Gastroesophageal sphincter (tissue), 4 donors: ENCODE data around the gene RHBDD3. TPM values are rescaled to one million over a fixed set of nuclear protein-coding genes. Genes with fewer than 3 reads are reported as not detected.

Source experiments
- ATAC-seq: fragments of 150-250 bp; one replicate; pipeline ENCODE4 v1.9.1; 2016; ENCODE audit warnings: mild to moderate bottlenecking, moderate library complexity
- H3K27ac ChIP-seq, 4 donors: fragments of 200-600 bp; sonication (generic) in 3 of 4; 1 replicate in 3 of 4; 2 replicates in 1 of 4; pipeline ENCODE4 v1.5.1; 2016 to 2019
- H3K27me3 ChIP-seq: fragments of 200-600 bp; sonication (generic); one replicate; pipeline ENCODE4 v1.5.1; 2019
- H3K36me3 ChIP-seq, 2 donors: fragments of 200-600 bp; sonication (generic); one replicate each; pipeline ENCODE4 v1.5.1; 2019; ENCODE audit warnings: control low read depth in 1 of 2
- H3K4me1 ChIP-seq, 3 donors: fragments of 200-600 bp; sonication (generic); 1 replicate in 2 of 3; 2 replicates in 1 of 3; pipeline ENCODE4 v1.5.1; 2016 to 2019; ENCODE audit warnings: control low read depth in 2 of 3
- H3K4me3 ChIP-seq, 2 donors: fragments of 200-600 bp; sonication (generic); one replicate each; pipeline ENCODE4 v1.5.1; 2019; ENCODE audit warnings: mild to moderate bottlenecking in 1 of 2, moderate library complexity in 1 of 2
- H3K9me3 ChIP-seq, 3 donors: fragments of 200-600 bp; sonication (generic); one replicate each; pipeline ENCODE4 v1.5.1; 2017 to 2019; ENCODE audit warnings: control low read depth in 2 of 3
- CTCF ChIP-seq, 4 experiments: fragments of 200-600 bp in 2 of 4; fragments of 450-650 bp in 2 of 4; sonication (generic) in 1 of 4; IDR thresholded peaks; one replicate each; pipeline ENCODE4 v1.5.1; 2017 to 2019; ENCODE audit warnings: antibody characterized with exemption in 4 of 4, mild to moderate bottlenecking in 2 of 4, moderate library complexity in 2 of 4
- EP300 ChIP-seq: sonication (generic); formaldehyde crosslinking; IDR thresholded peaks from one replicate; pipeline ENCODE4 v1.6.1; 2017; ENCODE audit warnings: antibody characterized with exemption, mild to moderate bottlenecking
- POLR2A ChIP-seq, 2 donors: fragments of 450-650 bp; IDR thresholded peaks; one replicate each; pipeline ENCODE4 v1.6.1; 2017; ENCODE audit warnings: antibody characterized with exemption in 2 of 2, mild to moderate bottlenecking in 2 of 2, moderate library complexity in 1 of 2
- POLR2AphosphoS5 ChIP-seq: sonication (generic); formaldehyde crosslinking; IDR thresholded peaks from one replicate; pipeline ENCODE4 v1.6.1; 2017; ENCODE audit warnings: antibody characterized with exemption
- WGBS, 2 donors: methylation state at CpG; one replicate each; pipeline ENCODE4 v1.1.5; 2018; ENCODE audit warnings: low coverage in 1 of 2; 5-methylcytosine and 5-hydroxymethylcytosine counted together
- total RNA-seq, 4 donors: library from RNA; depleted of rRNA; stranded (reverse); fragments of >200 nt; gene quantifications; one replicate each; pipeline ENCODE4 v1.1.0, GENCODE V29; 2016

RHBDD3 gene
- total RNA-seq, 4 donors from 2014 or later: 7.2 to 27.7 (median 19.6) TPM

GRCh38 chr22:29215012-29215860 lies 52.5 kb downstream of the RHBDD3 start:
- no peak for TF ChIP-seq EP300
- TF ChIP-seq POLR2A (IDR thresholded peaks at IDR 0.05): no peak
- TF ChIP-seq CTCF (IDR thresholded peaks at IDR 0.05): no peak
- no peak for TF ChIP-seq POLR2AphosphoS5
- Histone ChIP-seq H3K4me1 (peaks cover 0 to 10% (median 0%) of the 10 kb centered on the region in 3 donors), H3K27me3 (no peaks in the 10 kb centered on the region), H3K36me3 (no peaks in the 10 kb centered on the region), H3K27ac (no peak overlapping the region), H3K4me3 (no peak overlapping the region), H3K9me3 (no peaks in the 10 kb centered on the region)
- WGBS, 2 donors: 96 to 100% methylated on average over 3 to 12 of the region's 14 CpGs
- no peak for ATAC-seq

- H3K4me3 ChIP-seq: no peak overlapping the region
- ATAC-seq: no peak
- no peak overlapping the region for H3K27ac ChIP-seq
- peaks cover 0 to 8% (median 0%) of the 10 kb centered on the region in 3 donors for H3K4me1 ChIP-seq
- TF ChIP-seq POLR2A (IDR thresholded peaks at IDR 0.05): no peak
- TF ChIP-seq POLR2AphosphoS5: no peak
- TF ChIP-seq EP300: no peak
- TF ChIP-seq CTCF (IDR thresholded peaks at IDR 0.05): no peak
- no peaks in the 10 kb centered on the region for H3K9me3 ChIP-seq
- no peaks in the 10 kb centered on the region for H3K36me3 ChIP-seq
- H3K27me3 ChIP-seq: no peaks in the 10 kb centered on the region
- WGBS, 2 donors: 98 to 100% methylated on average over 1 to 5 of the region's 6 CpGs
Measured at GRCh38 chr22:29214232-29214631, 53.5 kb downstream of the RHBDD3 start.

- ATAC-seq: no peak
- Histone ChIP-seq H3K9me3 (no peaks in the 10 kb centered on the region), H3K36me3 (no peaks in the 10 kb centered on the region), H3K4me1 (peaks cover 0 to 8% (median 0%) of the 10 kb centered on the region in 3 donors), H3K27ac (no peak overlapping the region), H3K27me3 (peaks cover 2% of the 10 kb centered on the region), H3K4me3 (no peak overlapping the region)
- TF ChIP-seq POLR2AphosphoS5 (no peak), POLR2A (IDR thresholded peaks at IDR 0.05) (no peak), CTCF (IDR thresholded peaks at IDR 0.05) (no peak), EP300 (no peak)
- 60% methylated on average over 2 of the region's 9 CpGs; no CpG with 5 or more reads in 1 of the 2 donors for WGBS, 2 donors
Measured at GRCh38 chr22:29213493-29213892, 54.3 kb downstream of the RHBDD3 start.

DNA sequence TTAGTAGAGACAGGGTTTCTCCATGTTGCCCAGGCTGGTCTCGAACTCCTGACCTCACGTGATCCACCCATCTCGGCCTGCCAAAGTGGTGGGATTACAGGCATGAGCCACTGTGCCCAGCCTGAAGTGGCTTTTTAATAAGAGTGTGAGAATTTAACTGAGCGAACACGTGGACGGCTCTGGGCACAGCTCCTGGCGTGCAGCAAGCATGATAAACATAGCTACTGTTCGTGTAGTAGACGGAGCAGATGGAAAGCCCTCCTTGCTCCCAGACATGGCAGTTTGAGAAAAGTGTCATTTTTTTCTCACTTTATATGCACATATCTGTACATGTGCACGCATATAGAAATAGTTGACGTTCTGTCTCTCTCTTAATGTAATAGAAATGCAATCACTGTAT lies 55.0 kb downstream of the RHBDD3 start:
- Histone ChIP-seq H3K36me3 (no peaks in the 10 kb centered on the region), H3K27me3 (peaks cover 10% of the 10 kb centered on the region), H3K27ac (no peak overlapping the region), H3K4me1 (peaks cover 0 to 8% (median 0%) of the 10 kb centered on the region in 3 donors), H3K9me3 (no peaks in the 10 kb centered on the region), H3K4me3 (no peak overlapping the region)
- 44 to 67% methylated on average over 8 to 9 of the region's 11 CpGs for WGBS, 2 donors
- TF ChIP-seq EP300 (no peak), CTCF (IDR thresholded peaks at IDR 0.05) (no peak), POLR2A (IDR thresholded peaks at IDR 0.05) (no peak), POLR2AphosphoS5 (no peak)
- no peak for ATAC-seq

DNA sequence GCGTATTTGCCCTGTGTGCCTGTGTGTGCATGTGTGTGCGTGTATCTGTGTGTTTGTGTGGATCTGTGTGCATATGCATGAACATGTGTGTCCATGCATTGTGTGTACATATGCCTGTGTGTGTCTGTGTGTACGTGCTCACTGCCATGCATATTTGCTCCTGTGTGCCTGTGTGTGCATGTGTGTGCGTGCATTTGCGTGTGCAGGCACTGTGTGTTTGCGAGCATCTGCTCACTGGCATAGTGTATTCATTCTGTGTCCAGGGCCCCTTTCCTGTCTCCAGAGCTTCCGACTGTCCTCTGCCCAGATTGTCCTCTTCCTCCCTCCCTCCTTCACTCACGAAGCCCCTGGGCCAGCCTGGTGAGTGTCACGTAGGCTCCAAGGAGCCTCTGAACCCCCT lies 56.3 kb downstream of the RHBDD3 start:
- H3K27ac ChIP-seq: no peak overlapping the region
- 92% methylated on average over 6 of the region's 9 CpGs; no CpG with 5 or more reads in 1 of the 2 donors for WGBS, 2 donors
- H3K9me3 ChIP-seq: no peaks in the 10 kb centered on the region
- H3K36me3 ChIP-seq: no peaks in the 10 kb centered on the region
- no peak for TF ChIP-seq POLR2AphosphoS5
- TF ChIP-seq POLR2A (IDR thresholded peaks at IDR 0.05): no peak
- no peak for TF ChIP-seq CTCF (IDR thresholded peaks at IDR 0.05)
- no peak for TF ChIP-seq EP300
- no peak overlapping the region for H3K4me3 ChIP-seq
- H3K4me1 ChIP-seq: peaks cover 0 to 10% (median 0%) of the 10 kb centered on the region in 3 donors
- peaks cover 22% of the 10 kb centered on the region for H3K27me3 ChIP-seq
- no peak for ATAC-seq
